Muscle layer of colon (tissue), 2 donors: ENCODE data around the gene RAMP1.

Experiments
- H3K27ac ChIP-seq: one replicate; pipeline ENCODE4 v1.7.0; 2013; ENCODE audit warnings: low read depth, mild to moderate bottlenecking, low read length, moderate library complexity
- H3K27me3 ChIP-seq, 2 donors: one replicate each; pipeline ENCODE4 v1.7.0; 2013; ENCODE audit warnings: low read length in 2 of 2, mild to moderate bottlenecking in 2 of 2; ENCODE audit not compliant: insufficient read depth in 2 of 2, control insufficient read depth in 1 of 2
- H3K36me3 ChIP-seq: one replicate; pipeline ENCODE4 v1.7.0; 2013; ENCODE audit warnings: mild to moderate bottlenecking, low read length; ENCODE audit not compliant: insufficient read depth
- H3K4me1 ChIP-seq: one replicate; pipeline ENCODE4 v1.7.0; 2013; ENCODE audit warnings: mild to moderate bottlenecking, low read length; ENCODE audit not compliant: insufficient read depth
- H3K4me3 ChIP-seq, 2 donors: one replicate each; pipeline ENCODE4 v1.7.0; 2013; ENCODE audit warnings: low read length in 2 of 2, low read depth in 1 of 2, mild to moderate bottlenecking in 1 of 2, moderate library complexity in 1 of 2
- H3K9ac ChIP-seq: one replicate; pipeline ENCODE4 v1.7.0; 2013; ENCODE audit warnings: low read length
- H3K9me3 ChIP-seq: one replicate; pipeline ENCODE4 v1.7.0; 2013; ENCODE audit warnings: mild to moderate bottlenecking, low read length
- donor health status: abdominal sarcoma.
- donor health status: Adenocarcinoma of cecum.

The RAMP1 gene

DNA sequence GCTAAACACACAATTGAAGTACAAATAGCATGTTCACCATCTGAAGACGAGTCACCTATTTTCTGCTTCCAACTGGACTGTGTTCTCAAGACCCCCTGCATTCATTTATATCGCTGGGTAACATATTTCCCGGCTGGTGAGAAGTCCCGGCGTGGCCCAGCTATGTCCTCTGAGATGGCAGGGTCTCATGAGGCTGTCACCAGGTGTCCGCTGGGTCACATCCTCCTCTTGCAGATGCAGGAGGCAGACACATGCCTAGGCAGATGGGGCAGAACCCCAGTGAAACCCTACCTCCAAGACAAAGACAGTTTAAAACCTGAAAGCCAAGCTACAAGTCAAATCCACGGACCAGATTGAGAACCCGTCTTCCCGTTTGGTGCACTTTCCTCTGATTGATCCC is 70.6 kb downstream of the RAMP1 start:
- Histone ChIP-seq H3K4me3 (no peak overlapping the region), H3K27me3 (no peaks in the 10 kb centered on the region), H3K4me1 (peaks cover 15% of the 10 kb centered on the region), H3K27ac (no peak overlapping the region), H3K9me3 (no peaks in the 10 kb centered on the region), H3K36me3 (no peaks in the 10 kb centered on the region), H3K9ac (no peak overlapping the region)

DNA sequence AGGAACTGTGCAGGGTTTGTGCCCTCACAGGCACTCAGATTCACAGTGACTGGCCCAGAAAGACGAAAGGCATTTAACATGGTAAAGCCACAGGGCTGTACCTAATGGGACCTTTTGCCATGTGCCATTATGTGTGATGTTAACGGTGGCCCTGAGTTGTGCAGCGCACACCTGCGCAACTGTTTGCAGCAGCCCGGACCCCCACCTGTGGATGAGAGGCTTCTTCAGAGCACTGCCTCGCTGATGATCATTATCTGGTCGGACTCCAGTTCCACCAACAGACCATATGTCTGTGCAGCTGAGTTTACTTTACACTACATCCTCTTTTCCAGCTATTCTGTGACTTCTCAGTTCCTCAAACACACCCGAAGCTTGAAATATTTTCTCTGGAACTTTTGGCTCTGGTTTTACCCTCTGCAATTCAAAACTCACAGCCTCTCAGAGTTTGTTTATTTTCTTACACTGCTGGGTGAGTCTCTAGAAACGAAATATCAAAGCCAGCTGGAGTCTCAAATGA is 71.8 kb downstream of the RAMP1 start:
- Histone ChIP-seq H3K4me1 (peaks cover 15% of the 10 kb centered on the region), H3K27me3 (no peaks in the 10 kb centered on the region), H3K4me3 (no peak overlapping the region), H3K9me3 (no peaks in the 10 kb centered on the region), H3K27ac (no peak overlapping the region), H3K36me3 (no peaks in the 10 kb centered on the region), H3K9ac (no peak overlapping the region)

DNA sequence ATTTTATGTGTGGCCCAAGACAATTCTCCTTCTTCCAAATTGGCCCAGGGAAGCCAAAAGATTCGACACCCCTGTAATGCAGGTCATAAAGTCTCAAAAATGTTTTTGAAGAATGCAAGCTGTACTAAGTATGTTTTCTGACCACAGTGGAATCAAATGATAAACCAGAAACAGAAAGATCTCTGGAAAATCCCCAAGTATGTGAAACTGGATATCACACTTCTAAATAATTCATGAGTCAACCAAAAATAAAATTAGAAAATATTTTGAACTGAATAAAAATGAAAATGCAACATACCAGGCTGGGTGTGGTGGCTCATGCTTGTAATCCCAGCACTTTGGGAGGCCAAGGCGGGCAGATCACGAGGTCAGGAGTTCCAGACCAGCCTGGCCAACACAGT is 73.3 kb downstream of the RAMP1 start:
- Histone ChIP-seq H3K4me3 (no peak overlapping the region), H3K4me1 (peaks cover 15% of the 10 kb centered on the region), H3K27me3 (no peaks in the 10 kb centered on the region), H3K27ac (no peak overlapping the region), H3K36me3 (no peaks in the 10 kb centered on the region), H3K9ac (no peak overlapping the region), H3K9me3 (no peaks in the 10 kb centered on the region)

DNA sequence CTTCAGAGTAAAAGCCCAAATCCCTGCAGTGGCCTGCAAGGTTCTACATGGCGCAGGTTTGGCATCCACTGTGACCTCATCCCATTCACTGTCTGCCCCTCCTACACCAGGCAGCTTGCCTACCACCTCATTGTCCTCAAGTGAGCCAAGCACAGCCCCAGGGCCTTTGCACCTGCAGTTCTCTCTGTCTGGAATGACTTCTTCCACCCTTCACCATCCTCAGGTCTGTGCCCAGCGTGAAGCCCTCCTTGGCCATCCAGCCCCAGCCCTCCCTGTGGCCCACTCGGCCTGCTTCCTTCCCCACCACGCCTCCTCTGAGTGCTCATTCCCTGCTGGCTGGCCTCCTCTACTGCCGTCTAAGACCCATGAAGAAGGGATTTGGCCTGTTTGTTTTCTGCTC is 74.8 kb downstream of the RAMP1 start:
- no peak overlapping the region for H3K9ac ChIP-seq
- no peak overlapping the region for H3K4me3 ChIP-seq
- no peaks in the 10 kb centered on the region for H3K9me3 ChIP-seq
- H3K36me3 ChIP-seq = no peaks in the 10 kb centered on the region
- H3K27ac ChIP-seq = no peak overlapping the region
- H3K4me1 ChIP-seq = peaks cover 15% of the 10 kb centered on the region
- no peaks in the 10 kb centered on the region for H3K27me3 ChIP-seq

DNA sequence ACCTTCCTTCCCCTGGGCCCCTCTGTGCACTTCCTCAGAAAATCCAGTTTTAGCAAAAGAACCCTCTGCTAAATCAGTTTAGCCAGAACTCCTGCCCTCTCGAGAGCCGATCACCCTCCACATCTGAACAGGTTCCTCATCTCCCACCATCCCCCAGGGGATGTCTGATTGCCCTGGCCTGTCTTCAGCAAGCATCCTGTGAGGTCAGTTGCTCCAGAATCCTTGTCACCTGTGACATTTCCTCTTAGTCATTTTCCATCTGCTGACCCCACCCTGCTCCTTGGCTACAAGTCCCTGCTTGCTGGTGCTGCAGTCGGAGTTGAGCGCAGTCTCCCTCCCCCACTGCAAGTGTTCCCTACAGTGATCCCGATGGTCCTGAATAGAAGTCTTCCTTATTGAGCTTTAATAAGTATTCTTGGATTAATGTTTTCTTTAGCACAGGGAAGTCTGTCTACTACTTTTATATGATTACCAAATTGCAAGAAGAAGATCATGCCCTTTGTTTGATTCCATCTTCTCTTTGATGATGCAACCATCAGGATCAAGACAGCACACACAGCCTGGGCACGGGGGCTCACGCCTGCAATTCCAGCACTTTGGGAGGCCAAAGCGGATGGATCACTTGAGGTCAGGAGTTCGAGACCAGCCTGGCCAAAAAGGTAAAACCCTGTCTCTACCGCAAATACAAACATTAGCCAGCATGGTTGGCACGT is 76.5 kb downstream of the RAMP1 start:
- Histone ChIP-seq H3K36me3 (no peaks in the 10 kb centered on the region), H3K4me1 (peaks cover 11% of the 10 kb centered on the region), H3K27me3 (no peaks in the 10 kb centered on the region), H3K9me3 (no peaks in the 10 kb centered on the region), H3K9ac (no peak overlapping the region), H3K27ac (no peak overlapping the region), H3K4me3 (no peak overlapping the region)

DNA sequence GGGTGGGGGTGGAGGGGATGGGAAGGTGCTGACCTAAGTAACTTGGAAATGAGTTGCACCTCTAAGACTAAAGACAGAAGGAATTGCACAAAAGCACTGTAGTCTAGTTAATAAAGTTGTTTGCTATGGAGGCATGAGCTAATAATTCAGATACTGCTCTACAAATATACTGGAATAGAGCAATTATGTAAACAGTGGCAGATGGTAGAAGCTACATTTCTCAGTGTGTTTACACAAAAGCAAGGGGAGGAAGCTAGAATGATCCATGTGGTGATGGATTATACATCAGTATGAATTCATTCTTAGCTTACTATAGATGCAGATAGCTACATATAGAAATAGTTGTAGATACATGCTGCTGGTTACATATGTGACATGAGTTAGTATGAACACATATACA is 79.8 kb downstream of the RAMP1 start:
- H3K27ac ChIP-seq = no peak overlapping the region
- H3K4me1 ChIP-seq = no peaks in the 10 kb centered on the region
- H3K27me3 ChIP-seq = no peaks in the 10 kb centered on the region
- H3K36me3 ChIP-seq = no peaks in the 10 kb centered on the region
- no peak overlapping the region for H3K9ac ChIP-seq
- no peaks in the 10 kb centered on the region for H3K9me3 ChIP-seq
- H3K4me3 ChIP-seq = no peak overlapping the region

DNA sequence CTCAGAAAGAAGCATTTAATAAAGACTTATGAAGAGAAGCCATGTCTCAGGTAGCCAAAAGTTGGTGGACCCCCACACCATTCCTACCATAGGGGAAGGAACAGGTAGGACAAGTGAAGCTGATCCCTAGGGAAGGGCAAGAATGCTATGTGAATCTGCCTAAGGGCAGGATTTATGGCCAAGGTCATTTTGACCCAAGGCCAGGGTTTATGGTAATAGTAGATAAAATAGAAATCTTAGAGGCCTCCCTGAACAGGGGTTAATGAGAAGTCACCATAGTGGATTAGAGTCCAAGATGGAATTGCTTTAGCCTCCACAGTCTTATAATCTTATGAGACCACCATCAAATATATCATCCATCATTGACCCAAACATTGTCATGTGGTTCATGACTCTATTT is 81.4 kb downstream of the RAMP1 start:
- H3K9ac ChIP-seq = no peak overlapping the region
- no peak overlapping the region for H3K4me3 ChIP-seq
- H3K4me1 ChIP-seq = no peaks in the 10 kb centered on the region
- no peaks in the 10 kb centered on the region for H3K27me3 ChIP-seq
- H3K9me3 ChIP-seq = no peaks in the 10 kb centered on the region
- H3K36me3 ChIP-seq = no peaks in the 10 kb centered on the region
- H3K27ac ChIP-seq = no peak overlapping the region

DNA sequence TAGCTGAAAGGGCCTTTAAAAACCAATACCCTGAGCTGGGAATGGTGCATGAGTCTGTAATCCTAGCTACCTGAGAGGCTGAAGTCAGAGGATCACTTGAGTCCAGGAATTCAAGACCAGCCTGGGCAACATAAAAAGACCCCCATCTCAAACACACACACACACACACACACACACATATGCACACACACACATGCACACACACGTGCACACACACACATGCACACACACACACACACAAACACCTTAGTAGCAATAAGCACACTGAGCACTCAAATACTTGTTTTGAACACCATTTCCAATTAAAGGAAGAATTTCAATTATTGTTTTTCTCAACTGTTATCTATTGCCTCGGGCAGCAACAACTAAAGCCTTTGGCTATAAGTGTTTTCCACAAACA is 81.8 kb downstream of the RAMP1 start:
- Histone ChIP-seq H3K27me3 (no peaks in the 10 kb centered on the region), H3K36me3 (no peaks in the 10 kb centered on the region), H3K27ac (no peak overlapping the region), H3K9me3 (no peaks in the 10 kb centered on the region), H3K9ac (no peak overlapping the region), H3K4me3 (no peak overlapping the region), H3K4me1 (no peaks in the 10 kb centered on the region)

DNA sequence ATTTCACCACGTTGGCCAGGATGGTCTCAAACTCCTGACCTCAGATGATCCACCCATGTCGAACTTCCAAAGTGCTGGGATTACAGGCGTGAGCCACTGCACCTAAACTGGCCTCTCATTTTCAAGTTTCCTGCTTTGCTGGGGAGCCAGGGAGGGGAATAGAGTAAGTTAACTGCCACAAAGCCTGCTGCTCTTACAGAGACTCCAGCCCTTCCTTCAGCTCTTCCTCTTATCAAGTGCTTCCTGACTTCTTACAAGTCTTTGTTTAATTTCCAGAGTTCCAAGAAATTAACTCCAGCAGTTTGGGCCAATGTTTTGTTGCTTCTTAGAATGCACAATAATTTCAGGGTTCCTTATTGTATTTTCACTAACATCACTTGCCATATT is 83.1 kb downstream of the RAMP1 start:
- Histone ChIP-seq H3K27me3 (no peaks in the 10 kb centered on the region), H3K36me3 (no peaks in the 10 kb centered on the region), H3K27ac (no peak overlapping the region), H3K9me3 (no peaks in the 10 kb centered on the region), H3K9ac (no peak overlapping the region), H3K4me3 (no peak overlapping the region), H3K4me1 (no peaks in the 10 kb centered on the region)

DNA sequence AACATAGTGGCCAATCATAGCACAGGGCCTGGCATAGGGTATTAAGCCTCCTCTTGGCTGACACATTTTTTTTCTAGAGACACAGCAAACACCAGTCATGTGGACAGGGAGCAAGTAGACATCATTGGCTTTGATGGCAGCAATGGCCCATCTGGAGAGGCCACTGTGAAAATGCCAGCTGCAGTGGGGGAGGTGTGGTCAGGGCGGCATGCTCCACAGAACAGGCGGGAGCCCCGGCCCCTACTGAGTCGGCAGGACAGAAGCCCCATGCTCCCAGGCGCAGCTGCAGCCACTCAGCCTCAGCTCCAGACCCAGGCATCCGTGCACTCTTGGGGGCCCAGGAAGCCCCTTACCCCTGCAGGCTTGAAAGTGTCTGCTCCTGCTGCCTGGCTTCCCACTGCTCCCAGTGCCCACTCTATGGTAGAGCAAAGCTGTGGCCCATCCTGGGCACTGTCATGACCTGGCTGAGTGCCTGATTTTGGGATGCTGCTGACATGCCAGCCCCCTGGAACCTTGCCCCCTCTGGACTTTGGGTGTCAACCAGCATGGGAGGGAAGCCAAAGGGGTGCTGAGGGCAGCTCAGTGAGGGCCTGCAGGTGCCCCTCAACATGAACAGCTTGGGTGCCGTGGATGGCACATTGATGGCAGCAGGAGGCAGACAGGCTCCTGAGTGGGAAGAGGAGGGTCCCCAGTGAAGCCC is 84.1 kb downstream of the RAMP1 start:
- H3K9me3 ChIP-seq = no peaks in the 10 kb centered on the region
- H3K9ac ChIP-seq = no peak overlapping the region
- no peak overlapping the region for H3K27ac ChIP-seq

DNA sequence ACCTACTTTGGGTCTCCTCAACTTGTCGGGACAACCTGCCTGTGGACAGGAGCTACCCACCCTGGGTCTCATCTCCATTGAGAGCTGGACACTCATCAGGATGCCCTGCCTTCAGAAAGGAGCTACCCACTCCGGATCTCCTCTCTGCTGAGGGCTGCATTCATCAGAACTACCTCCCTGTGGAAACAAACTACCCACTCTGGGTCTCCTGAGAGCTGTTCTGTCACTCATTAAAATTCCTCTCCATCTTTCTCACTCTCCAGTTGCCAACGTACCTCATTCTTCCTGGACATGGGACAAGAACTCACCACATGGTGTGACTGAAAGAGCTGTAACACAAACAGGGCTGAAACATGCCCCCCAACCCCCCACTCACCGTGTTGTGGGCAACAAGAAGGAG is 84.9 kb downstream of the RAMP1 start:
- Histone ChIP-seq H3K36me3 (no peaks in the 10 kb centered on the region), H3K4me3 (no peak overlapping the region), H3K9ac (no peak overlapping the region), H3K27me3 (no peaks in the 10 kb centered on the region), H3K4me1 (no peaks in the 10 kb centered on the region), H3K9me3 (no peaks in the 10 kb centered on the region), H3K27ac (no peak overlapping the region)

More for the DNA sequence above, 84.1 kb downstream of the RAMP1 start:
- H3K36me3 ChIP-seq = no peaks in the 10 kb centered on the region
- no peaks in the 10 kb centered on the region for H3K4me1 ChIP-seq
- H3K4me3 ChIP-seq = no peak overlapping the region
- H3K27me3 ChIP-seq = no peaks in the 10 kb centered on the region

DNA sequence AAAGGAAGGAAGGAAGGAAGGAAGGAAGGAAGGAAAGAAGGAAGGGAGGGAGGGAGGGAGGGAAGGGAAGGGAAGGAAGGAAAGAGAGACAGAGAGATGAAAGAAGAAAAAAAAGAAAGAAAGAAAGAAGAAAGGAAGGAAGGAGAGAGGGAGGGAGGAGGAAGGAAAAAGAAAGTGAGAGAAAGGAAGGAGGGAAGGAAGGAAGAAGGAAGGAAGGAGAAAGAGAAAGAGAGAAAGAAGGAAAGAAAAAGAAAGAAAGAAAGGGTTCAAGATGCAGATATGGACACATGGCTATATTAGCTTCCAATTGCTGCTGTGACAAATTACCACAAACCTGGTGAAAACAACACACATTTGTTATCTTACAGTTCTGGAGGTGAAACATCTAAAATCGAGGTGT is 87.0 kb downstream of the RAMP1 start:
- Histone ChIP-seq H3K27ac (no peak overlapping the region), H3K4me1 (no peaks in the 10 kb centered on the region), H3K27me3 (no peaks in the 10 kb centered on the region), H3K4me3 (no peak overlapping the region), H3K9me3 (no peaks in the 10 kb centered on the region), H3K36me3 (no peaks in the 10 kb centered on the region), H3K9ac (no peak overlapping the region)
